ELR (cell line): ENCODE measurements around the gene ERFE.
A peak's percentile ranks its signal among the peaks of the same experiment; 100 is the strongest.

Experiments
- DNase-seq: peaks from one replicate; pipeline ENCODE4 v3.0.0-alpha.2; 2015; ENCODE audit warnings: low read depth

The ERFE gene

DNA sequence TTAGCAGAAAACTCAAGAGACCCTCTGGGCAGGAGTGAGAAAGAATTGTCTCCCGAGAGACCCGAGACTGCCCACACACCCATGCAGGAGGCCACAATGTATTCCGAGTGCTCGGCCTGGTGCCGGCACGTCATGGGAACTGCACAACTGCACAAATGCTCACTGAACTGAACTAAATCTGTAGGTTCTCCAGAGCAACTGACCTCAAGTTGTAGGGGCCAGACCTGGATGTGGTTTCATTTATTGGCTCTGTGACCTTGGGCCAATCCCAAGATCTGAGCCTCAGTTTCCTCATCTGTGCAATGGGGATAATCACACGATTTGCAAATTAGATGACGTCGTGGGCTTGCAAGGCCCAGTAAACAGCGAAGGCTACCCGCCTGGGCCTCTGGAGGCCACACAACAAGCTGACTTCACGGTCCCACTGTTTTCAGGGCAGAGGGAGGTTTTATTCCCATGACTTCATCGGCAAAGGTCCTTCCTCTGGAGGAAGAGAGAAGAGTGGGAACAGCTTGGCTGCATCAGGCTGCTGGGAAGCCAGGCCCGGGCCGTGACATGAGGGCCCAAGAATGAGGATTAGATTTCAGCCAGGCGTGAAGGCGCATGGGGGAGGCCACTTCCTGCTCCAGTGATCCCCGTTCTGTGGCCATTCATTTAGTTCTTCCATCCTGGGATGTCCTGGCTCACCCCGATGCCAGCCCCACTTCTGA, 3.6 kb upstream of the ERFE start:
- DNase-seq, result no peak

DNA sequence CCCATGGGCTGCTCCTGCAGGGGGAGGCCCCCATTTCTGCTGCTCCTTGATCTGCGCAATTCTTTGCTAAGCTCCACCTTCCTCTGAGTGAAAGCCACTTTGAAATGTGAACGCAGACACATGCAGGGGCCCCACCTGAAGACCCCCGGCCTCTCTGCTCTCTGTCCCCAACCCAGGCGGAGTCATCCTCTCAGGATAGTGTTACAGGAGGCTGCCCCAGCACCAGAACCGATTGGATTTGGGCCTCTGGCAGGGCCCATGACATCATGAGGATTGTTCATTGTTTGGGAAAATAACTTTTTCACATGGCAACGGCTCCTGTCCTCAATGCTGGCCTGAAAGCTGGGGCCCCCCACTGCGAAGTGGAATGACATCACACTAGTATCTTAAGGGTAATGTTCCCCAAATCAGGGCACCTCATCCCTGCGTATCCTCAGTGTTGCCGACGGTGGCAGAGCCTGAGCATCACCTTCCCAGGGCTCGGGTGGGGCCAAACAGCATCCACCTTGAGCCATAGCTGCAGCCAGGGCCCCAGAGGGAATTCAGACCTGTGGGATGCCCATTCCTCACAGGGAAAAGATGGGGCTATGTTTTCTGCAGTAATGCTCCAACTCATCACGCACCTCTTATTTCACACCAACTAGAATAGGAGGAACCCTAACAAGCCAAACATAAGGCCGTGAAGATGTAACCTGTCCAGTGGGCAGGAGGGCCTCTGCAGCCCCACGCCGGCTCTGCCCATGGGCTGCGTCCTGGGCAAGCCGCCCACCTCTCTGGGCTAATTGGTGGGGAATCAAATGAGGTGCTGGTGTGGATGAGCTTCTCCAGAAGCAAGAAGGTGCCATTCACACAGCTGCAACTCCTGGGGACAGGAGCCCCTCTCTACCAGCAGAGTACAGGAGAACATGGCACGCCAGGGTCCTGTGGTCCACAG, 2.7 kb upstream of the ERFE start:
- DNase-seq, result no peak

DNA sequence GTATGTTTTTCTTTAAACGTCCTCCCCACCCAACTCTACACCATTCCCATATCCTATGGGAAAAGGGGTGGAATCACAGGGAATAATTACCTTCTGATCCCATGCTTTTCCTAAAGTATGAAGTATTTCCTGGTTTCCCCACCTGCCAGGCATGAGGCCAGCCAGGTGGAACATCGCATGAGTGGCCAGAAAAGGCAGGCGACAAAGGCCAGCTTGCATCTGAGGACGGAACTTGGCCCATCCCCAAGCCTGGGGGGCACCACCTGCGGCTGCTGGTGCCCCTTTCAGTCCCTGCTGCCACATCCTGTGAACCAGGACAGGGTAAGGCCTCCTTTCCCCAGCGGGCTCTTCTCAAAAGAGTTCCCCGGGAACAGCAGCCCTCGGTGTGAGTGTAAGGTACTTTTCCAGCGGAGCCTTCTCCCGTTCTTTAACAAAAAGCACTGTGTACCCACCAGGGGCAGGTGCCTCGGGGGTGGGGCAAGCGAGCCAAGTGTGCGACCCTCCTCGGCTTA, 1.2 kb upstream of the ERFE start:
- DNase-seq, result no peak

DNA sequence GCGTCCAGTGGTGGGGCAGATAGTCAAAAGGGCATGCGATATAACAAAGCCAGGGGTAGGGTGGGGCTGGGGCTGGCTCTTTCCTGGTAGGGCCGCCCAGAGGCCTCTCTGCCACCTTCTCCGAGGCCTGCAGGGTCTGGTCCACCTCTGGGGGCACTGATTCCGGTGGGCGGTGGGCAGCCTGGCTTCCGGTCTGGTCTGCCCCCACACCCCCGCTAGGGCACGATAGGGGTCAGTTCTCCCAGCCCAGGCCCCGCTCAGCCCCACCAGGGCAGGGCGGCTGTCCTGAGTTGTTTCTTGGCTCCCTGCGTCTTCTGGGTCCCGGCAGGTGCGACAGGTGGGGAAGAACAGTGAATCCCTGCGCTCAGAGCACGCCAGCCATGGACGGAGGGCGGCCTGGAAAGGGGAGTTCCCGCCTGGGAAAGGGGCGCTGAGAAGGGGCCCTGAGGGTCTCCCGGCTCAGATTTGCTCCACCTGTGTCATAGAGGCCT, 707 bp upstream of the ERFE start:
- no peak for DNase-seq

DNA sequence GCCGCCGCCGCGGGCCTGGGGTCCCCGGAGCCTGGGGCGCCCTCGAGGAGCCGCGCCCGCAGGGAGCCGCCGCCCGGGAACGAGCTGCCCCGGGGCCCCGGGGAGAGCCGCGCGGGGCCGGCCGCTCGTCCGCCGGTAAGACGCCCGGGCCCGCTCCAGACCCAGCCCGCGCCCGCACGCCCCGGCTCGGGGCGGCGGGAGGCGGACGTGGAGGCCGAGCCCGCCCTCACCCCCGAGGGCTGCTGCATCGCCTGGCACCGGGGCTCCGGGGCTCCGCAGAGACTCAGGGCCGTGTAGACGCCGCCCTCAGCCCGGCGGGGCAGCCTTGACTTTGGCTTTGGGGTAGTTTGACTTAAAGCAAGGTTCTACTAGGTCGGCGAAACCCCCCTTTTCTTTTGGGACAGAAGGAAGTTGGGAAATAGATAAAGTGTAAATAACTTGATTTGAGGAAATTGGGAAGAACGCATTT, 335 bp downstream of the ERFE start:
- DNase-seq, result peak; percentile 52

DNA sequence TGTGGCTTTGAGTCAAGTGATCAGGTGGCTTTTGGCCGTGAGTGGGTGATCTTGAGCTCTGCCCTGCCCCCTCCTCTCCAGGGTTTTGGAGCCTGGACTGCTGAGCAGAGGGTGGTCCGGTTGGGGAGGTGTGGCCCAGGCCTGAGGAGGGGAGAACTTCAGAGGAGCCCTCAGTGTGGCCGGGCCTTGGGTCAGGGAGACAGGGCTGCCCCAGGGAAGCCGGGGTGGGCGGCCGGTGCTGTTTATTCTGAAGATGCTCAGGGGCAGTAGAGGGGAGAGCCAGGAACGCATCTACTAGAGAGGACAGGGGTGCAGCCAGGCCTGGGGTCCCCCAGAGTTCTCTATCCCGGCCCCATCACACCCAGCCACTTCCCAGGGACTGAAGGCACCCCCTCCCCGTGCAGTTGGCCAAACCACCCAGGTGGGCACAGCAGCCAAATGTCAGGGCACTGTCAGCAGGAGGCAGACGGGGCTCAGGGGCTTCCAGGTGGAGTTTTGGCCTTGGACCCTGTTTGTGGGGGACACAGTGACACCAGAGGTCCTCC, 963 bp downstream of the ERFE start:
- DNase-seq, result no peak

DNA sequence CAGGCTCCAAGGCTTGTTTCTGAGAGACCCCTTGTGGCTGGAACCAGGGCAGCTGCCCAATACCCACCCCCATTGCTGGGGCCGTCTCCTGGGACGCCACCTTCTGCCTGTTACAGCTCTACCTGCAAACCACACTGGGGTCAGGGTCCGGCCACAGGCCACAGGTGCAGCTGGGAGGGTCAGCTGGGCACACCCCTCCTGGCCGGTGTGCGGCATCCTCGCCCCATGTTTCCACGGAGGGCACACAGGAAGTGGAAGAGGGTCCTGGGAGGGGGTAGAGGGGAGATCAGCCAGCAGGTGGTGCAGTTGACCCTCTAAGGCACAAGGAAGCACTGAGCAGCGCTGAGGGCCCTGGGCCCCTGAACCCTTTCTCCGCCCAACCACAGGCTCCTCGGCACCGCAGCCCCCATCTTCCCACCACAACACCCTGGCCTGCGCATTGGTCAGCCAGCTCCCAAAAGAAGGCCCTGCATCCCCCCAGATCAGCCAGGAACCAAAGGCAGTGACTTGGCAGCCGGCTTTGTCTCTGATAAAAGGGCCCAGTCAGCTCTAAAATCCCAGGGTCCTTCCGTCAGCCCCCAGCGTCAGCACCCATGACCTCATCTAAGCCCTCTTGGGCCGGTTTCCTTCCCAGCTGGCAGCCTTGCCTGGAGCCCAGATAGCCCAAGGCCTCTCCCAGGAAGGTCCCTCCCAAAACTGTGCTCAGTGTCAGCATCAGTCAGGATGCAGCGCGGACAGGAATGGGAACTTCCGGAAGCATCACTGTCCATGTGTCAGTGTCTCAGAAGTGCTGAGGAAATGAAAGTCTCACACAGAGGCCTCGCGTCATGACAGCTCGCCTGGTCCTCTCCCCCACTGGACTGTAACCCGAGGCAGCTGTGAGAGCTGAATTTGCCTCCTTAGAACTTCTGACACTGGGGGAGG, 1.7 kb downstream of the ERFE start:
- no peak for DNase-seq

DNA sequence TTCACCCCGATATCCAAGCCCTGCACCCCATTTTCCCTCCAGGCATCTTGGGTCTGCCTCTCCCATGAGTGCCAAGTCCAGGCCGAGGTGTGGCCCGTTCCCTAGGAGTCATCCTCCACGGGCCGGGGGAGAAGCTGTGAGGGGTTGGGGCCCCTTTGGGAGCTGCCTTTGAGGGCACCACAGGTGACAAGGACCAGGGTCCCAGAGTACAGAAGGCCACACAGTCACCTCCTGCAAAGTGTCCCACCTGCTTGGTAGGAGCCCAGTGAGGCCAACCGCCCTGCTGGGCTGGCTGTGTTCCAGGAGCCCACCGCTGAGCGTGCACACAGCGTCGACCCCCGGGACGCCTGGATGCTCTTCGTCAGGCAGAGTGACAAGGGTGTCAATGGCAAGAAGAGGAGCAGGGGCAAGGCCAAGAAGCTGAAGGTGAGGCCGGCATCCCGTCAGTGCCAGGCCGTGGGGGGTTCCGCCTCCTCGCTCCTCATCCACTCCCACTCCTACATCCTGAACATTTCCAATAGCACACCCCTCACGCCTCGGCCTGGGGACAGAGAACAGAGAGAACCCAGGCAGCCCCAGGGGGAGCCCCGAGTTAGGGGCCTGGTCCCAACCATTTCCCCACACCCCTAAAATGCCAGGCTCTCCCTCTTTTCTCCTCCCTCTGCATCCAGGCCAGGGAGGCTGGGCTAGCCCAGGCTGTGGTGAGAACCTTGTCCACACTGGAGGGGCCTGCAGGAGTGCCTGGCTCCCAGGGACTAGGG, 2.7 kb downstream of the ERFE start:
- no peak for DNase-seq

DNA sequence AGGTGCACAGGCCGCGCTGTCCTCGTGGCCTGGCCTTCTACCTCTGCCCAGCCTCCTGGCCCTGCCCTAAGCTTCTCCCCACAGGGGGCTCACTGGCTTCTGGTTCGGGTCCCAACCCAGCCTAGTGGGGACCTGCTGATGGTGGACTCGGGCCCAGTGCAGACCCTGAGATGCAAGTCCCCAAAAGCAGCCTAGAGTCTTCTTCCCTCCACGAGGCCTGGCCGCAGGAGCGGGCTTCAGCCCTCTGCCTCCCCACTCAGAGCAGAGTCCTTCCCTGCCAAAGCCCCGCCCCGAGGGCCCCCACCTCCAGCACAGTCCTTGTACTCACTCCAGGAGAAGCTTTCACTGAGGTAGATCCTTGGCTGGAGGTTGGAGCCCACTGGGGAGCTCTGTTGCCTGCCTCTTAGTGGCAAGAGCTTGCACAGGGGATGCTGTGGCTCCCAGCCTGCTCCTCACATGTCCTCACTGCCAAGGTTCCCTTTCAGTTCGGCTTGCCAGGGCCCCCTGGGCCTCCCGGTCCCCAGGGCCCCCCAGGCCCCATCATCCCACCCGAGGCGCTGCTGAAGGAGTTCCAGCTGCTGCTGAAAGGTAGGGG, 3.6 kb downstream of the ERFE start:
- DNase-seq, result no peak

DNA sequence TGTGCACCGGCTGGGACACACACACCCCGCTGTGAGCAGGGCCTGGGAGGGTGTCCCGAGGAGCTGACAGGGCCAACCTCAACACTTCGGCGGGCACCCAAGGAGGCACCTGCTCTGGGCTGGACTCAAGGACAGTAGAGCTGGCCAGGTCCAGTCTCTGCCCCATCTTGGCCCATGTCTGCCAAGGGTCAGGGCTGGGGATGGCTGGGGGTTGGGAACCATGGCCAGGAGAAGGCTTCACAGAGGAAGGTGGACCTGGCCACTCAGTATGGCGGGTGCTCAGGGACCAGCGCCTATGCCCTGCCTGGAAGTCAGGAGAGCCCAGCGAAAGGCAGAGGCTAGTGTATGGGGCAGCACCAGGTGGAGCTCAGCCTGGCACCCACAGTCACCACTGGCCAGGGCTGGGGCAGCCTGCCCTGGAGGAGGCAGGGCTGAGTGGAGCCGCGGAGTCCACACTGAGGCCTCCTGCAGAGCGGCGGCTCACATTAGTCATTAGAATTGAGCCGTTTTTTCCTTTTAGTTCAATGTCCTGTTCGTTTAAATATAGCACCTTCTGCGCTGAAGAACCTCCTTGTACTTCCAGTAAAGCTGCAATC, 4.2 kb downstream of the ERFE start:
- DNase-seq, result peak; percentile 37

DNA sequence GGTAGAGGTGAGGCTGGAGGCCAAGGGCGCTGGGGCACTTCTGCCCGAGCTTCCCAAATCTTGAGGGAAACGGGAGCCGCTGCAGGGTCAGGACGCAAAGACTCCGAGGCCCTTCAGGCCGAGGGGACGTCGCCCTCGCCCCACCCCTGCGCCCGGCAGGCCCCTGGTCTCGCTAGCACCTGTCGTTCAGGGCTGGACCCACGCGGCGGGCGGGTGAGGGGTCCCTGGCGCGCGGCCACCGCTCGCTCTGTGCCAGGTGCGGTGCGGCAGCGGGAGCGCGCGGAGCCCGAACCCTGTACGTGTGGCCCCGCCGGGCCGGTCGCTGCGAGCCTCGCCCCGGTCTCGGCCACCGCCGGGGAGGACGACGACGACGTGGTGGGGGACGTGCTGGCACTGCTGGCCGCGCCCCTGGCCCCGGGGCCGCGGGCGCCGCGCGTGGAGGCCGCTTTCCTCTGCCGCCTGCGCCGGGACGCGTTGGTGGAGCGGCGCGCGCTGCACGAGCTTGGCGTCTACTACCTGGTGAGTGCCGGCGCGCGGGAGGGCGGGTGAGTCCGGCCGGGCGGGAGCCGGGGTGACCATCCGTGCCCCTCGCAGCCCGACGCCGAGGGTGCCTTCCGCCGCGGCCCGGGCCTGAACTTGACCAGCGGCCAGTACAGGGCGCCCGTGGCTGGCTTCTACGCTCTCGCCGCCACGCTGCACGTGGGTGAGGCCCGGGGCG, 4.9 kb downstream of the ERFE start:
- no peak for DNase-seq

DNA sequence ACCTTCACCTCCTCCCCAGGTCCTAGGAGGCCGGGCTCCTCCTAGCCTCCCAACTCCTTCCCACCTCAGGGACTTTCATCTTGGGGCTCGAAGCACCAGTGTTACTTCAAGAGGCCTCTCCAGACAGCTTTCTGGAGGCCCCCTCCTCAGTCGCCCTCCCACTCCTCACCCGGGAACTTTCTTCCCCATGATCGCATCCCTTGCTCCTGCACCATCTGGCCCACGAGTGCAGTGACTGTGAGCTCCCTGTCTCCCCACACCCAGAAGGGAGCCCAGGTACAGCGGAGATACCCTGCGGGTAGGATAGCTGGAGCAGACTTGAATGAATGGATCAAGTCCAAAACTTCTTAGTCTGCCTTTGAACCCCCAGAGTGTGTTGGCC, 6.1 kb downstream of the ERFE start:
- DNase-seq, result no peak

DNA sequence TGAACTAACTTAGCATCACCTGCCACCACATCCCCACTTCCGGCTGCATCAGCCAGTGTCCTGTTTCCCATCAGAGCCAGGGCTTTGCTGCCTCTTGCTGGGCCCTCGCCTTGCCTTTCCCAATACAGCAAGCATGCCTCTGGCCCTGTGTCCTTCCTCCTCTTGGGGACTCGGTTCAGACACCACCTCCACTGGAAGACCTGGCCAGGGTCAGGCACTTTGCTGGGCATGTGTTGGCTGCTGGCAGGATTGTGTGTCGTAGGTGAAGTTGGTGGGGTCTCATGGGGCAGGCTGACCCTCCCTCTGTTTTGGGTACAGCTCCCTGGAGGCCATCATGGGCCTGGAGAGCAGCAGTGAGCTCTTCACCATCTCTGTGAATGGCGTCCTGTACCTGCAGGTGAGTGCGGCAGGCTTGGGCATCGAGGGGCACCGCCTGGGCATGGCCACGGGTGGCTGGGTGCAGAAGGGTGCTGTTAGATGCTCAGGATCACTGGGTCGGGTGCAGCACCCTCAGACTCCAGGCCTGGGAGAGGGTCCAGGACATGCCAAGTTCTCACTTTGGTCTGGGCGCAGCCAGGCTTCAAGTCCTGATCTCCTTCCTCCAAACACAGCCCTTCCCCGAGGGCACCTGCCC, 6.6 kb downstream of the ERFE start:
- DNase-seq, result no peak

DNA sequence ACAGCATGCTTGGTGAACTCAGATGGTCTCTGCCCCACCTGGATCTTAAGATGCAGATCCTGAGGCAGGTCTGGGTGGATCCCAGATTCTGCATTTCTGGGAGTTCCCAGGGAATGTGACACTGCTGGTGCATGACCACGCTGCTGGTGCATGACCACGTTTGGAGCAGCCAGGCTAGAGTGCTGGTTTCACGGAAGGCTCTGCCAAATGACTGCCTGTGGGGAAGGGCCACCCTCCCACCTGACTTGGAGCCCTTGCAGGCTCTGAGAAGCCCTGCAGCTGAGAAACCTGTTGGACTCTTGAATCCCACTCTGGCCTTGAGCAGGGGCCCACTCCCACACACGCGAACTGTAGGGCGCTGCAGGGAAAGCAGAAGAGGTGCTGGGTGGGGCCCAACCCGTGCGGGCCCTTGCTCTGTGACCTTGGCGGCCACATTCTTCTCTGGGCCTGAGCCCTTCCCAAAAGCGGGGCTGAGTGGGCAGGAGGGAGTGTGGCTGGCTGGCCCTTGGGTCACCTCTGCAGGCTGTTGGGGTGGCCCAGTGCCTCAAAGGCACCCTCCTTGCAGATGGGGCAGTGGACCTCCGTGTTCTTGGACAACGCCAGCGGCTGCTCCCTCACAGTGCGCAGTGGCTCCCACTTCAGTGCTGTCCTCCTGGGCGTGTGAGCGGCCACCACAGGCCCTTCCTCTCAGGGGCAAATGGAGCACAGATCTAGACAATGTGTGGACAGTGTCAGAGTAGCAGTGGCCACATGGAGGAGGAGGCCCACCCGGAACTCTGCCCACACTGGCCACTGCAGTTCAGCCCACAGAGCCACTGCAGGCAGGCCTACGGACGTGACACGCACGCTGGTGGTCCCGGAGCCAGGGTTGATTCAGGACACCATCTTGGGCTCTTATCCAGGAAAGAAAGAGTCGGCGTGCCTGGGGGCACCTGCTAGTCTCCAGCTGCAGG, 7.9 kb downstream of the ERFE start:
- no peak for DNase-seq

DNA sequence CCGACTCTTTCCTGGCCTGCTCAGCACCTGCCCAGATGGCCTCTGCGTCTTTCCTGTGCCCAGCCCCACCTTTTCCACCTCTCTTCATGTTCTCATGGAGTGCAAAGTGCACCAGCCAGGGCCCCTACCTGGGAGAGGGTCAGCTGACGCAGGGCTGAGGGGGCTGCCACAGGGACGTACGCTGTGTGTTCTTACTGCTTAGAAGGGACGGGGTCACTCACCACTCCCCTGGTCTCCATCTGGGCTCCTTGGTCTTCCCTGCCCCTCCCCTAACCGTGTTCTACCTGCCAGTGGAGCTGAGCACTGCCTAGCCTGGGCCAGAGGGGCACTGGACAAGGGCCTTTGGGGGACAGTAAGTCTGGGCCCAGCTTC, 8.6 kb downstream of the ERFE start:
- DNase-seq, result no peak

DNA sequence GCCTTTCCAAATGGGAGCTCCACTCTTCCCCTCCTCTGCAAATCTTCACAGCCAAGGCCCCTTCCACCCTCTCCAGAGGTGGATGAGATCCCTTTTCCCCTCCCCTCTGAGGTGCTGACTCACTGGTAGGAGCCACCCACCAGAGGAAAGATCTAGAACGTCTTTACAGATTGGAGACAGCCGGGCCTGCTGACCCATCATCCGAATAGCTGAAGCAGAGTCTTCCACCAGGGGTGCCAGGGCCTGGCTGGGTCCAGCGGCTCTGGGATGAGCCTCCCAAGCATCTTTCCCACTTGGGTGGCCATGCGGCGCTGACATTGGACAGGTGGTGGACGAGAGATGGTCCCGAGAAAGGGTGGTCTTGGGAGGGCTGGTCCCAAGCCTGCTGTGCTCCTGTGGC, 9.0 kb downstream of the ERFE start:
- DNase-seq, result no peak

DNA sequence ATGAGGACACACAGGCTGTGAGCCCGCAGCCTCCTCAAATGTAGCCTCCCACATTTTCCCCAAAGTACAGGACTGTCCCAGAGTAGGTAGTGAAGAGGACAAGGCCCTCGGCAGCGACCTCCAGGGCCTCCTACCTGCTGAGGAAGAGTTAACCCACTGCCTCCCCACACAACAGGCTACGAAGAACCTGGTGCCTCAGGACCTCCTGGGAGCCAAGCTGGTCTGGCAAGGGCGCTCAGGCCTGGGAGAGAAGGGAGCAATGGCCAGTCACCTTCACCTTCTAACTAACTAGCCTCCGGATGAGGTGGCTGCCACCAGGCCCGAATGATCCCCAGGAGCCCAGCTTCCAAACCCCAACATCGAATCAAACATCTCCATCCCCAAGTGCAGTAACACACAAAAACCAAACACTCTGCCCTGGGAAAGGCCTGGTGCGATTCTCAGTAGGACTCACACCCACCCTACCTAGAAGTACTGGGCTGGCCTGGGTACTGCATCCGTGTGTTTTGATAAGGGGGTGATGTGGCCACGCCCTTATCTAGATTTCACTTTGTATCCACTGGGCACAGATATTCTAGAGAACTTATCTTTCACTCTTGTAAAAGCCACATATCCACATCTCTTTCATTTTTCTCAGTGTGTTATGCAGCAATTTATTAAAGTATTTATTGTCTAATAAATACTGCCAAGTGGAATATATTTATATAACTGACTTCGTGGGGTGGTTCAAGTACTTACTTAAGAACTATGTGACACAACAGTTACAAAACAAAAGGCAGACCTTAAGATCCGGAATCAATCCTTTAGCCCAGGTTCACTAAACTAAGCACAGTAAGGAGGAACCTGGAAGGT, 9.7 kb downstream of the ERFE start:
- no peak for DNase-seq
